Progenitor cell of endocrine pancreas (in vitro differentiated cells): ENCODE measurements around the gene PCLO. TPM values are rescaled to one million over a fixed set of nuclear protein-coding genes. Genes with fewer than 3 reads are reported as not detected.

ENCODE experiments used
- DNase-seq: peaks from one replicate; pipeline ENCODE4 v3.0.0; 2021; ENCODE audit warnings: low spot score; ENCODE audit not compliant: unreplicated experiment
- H3K27ac Mint-ChIP-seq: 2 replicates; pipeline ENCODE4 v1.8.0; 2021; ENCODE audit warnings: mild to moderate bottlenecking, moderate library complexity, mixed read lengths
- H3K27me3 Mint-ChIP-seq: 2 replicates; pipeline ENCODE4 v1.8.0; 2021; ENCODE audit warnings: mixed read lengths
- H3K36me3 Mint-ChIP-seq: 2 replicates; pipeline ENCODE4 v1.8.0; 2022; ENCODE audit warnings: mixed read lengths; ENCODE audit not compliant: insufficient read depth
- H3K4me1 Mint-ChIP-seq: 2 replicates; pipeline ENCODE4 v1.8.0; 2021; ENCODE audit warnings: low read depth, mixed read lengths
- H3K4me3 Mint-ChIP-seq: 2 replicates; pipeline ENCODE4 v1.8.0; 2021; ENCODE audit warnings: low read depth, mild to moderate bottlenecking, moderate library complexity, mixed read lengths
- H3K9me3 Mint-ChIP-seq: 2 replicates; pipeline ENCODE4 v1.8.0; 2021; ENCODE audit warnings: low read depth, mixed read lengths
- CTCF ChIP-seq: fragments of 200-600 bp; sonication (generic); IDR thresholded peaks from one replicate; pipeline ENCODE4 v1.5.0; 2021; ENCODE audit warnings: antibody characterized with exemption, mild to moderate bottlenecking; ENCODE audit not compliant: unreplicated experiment
- total RNA-seq: library from RNA; stranded (reverse); gene quantifications from 2 replicates; pipeline ENCODE4 v1.2.1, GENCODE V29; 2021

The PCLO gene
- total RNA-seq, 1 donor from 2014 or later = 11.9 TPM

- H3K36me3 Mint-ChIP-seq = no peaks in the 10 kb centered on the region
- no peak for DNase-seq
- H3K4me1 Mint-ChIP-seq = no peaks in the 10 kb centered on the region
- no peaks in the 10 kb centered on the region for H3K27me3 Mint-ChIP-seq
- no peak overlapping the region for H3K27ac Mint-ChIP-seq
- TF ChIP-seq CTCF = no peak
- no peak overlapping the region for H3K4me3 Mint-ChIP-seq
- H3K9me3 Mint-ChIP-seq = no peaks in the 10 kb centered on the region
Observed at GRCh38 chr7:83190659-83191389, 28.1 kb upstream of the PCLO start.

GRCh38 chr7:83178796-83179195 lies 16.1 kb upstream of the PCLO start:
- no peak overlapping the region for H3K27ac Mint-ChIP-seq
- H3K36me3 Mint-ChIP-seq = no peaks in the 10 kb centered on the region
- no peak overlapping the region for H3K4me3 Mint-ChIP-seq
- peaks cover 8% of the 10 kb centered on the region for H3K9me3 Mint-ChIP-seq
- H3K4me1 Mint-ChIP-seq = no peaks in the 10 kb centered on the region
- no peak for TF ChIP-seq CTCF
- no peaks in the 10 kb centered on the region for H3K27me3 Mint-ChIP-seq
- DNase-seq = no peak

- Mint-ChIP-seq H3K9me3 (peaks cover under 1% of the 10 kb centered on the region), H3K4me3 (no peak overlapping the region), H3K27me3 (no peaks in the 10 kb centered on the region), H3K27ac (no peak overlapping the region), H3K36me3 (no peaks in the 10 kb centered on the region), H3K4me1 (no peaks in the 10 kb centered on the region)
- no peak for TF ChIP-seq CTCF
- DNase-seq = no peak
Observed at GRCh38 chr7:83178066-83178465, 15.4 kb upstream of the PCLO start.

- Mint-ChIP-seq H3K36me3 (no peaks in the 10 kb centered on the region), H3K4me3 (no peak overlapping the region), H3K27me3 (no peaks in the 10 kb centered on the region), H3K27ac (no peak overlapping the region), H3K4me1 (no peaks in the 10 kb centered on the region), H3K9me3 (no peaks in the 10 kb centered on the region)
- TF ChIP-seq CTCF = no peak
- DNase-seq = no peak
Observed at GRCh38 chr7:83173664-83174063, 11.0 kb upstream of the PCLO start.

- no peak overlapping the region for H3K4me3 Mint-ChIP-seq
- no peak for TF ChIP-seq CTCF
- H3K36me3 Mint-ChIP-seq = no peaks in the 10 kb centered on the region
- DNase-seq = no peak
- H3K27me3 Mint-ChIP-seq = no peaks in the 10 kb centered on the region
- no peak overlapping the region for H3K27ac Mint-ChIP-seq
- H3K9me3 Mint-ChIP-seq = no peaks in the 10 kb centered on the region
- peaks cover 6% of the 10 kb centered on the region for H3K4me1 Mint-ChIP-seq
Observed at GRCh38 chr7:83166781-83167180, 4.1 kb upstream of the PCLO start.
